OCI-LY7 (cell line): Measurements from ENCODE around the gene ABHD6.

Experiments used
- EZH2phosphoT487 ChIP-seq: fragments of 200-600 bp; sonication (generic); IDR thresholded peaks from 2 replicates; pipeline ENCODE4 v1.6.1; 2018; ENCODE audit warnings: low read depth, borderline replicate concordance, mild to moderate bottlenecking, mixed run types, antibody characterized with exemption, low read length, moderate library complexity, mixed read lengths
- TF ChIP-seq, protein P1 (sequence below): fragments of 200-600 bp; sonication (generic); conservative IDR thresholded peaks from 2 replicates; pipeline ENCODE4 v1.5.1; 2014; ENCODE audit warnings: mild to moderate bottlenecking, antibody characterized with exemption, low read length, moderate library complexity, mixed read lengths

DNA sequence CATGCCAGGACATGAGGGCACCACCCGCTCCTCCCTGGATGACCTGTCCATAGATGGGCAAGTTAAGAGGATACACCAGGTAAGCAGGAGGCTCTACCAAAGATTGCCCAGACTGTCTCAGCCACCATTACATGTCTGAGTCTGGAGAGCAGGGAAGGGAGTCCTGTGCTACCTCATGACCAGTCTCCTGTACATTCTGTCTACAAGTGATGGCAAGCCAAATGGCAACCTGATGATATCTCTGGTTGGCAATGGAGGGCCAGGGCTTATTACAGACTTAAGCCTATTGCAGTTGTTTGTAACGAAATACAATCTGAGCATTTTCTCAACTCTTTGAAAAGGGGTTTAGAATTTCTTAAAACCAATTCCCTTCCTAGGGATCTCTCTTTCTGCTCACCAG, 31.8 kb downstream of the ABHD6 start:
- TF ChIP-seq, protein P1, sequence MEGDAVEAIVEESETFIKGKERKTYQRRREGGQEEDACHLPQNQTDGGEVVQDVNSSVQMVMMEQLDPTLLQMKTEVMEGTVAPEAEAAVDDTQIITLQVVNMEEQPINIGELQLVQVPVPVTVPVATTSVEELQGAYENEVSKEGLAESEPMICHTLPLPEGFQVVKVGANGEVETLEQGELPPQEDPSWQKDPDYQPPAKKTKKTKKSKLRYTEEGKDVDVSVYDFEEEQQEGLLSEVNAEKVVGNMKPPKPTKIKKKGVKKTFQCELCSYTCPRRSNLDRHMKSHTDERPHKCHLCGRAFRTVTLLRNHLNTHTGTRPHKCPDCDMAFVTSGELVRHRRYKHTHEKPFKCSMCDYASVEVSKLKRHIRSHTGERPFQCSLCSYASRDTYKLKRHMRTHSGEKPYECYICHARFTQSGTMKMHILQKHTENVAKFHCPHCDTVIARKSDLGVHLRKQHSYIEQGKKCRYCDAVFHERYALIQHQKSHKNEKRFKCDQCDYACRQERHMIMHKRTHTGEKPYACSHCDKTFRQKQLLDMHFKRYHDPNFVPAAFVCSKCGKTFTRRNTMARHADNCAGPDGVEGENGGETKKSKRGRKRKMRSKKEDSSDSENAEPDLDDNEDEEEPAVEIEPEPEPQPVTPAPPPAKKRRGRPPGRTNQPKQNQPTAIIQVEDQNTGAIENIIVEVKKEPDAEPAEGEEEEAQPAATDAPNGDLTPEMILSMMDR: no peak
- TF ChIP-seq EZH2phosphoT487: no peak
